ENCODE data around the gene SLC4A7.
A peak's percentile ranks its signal among the peaks of the same experiment; 100 is the strongest.
"Not testable (repeated sequence)": the region's sequence is repeated elsewhere in the genome, so short reads cannot be mapped to it uniquely, and the experiment has no call there.

SLC4A7 gene

DNA sequence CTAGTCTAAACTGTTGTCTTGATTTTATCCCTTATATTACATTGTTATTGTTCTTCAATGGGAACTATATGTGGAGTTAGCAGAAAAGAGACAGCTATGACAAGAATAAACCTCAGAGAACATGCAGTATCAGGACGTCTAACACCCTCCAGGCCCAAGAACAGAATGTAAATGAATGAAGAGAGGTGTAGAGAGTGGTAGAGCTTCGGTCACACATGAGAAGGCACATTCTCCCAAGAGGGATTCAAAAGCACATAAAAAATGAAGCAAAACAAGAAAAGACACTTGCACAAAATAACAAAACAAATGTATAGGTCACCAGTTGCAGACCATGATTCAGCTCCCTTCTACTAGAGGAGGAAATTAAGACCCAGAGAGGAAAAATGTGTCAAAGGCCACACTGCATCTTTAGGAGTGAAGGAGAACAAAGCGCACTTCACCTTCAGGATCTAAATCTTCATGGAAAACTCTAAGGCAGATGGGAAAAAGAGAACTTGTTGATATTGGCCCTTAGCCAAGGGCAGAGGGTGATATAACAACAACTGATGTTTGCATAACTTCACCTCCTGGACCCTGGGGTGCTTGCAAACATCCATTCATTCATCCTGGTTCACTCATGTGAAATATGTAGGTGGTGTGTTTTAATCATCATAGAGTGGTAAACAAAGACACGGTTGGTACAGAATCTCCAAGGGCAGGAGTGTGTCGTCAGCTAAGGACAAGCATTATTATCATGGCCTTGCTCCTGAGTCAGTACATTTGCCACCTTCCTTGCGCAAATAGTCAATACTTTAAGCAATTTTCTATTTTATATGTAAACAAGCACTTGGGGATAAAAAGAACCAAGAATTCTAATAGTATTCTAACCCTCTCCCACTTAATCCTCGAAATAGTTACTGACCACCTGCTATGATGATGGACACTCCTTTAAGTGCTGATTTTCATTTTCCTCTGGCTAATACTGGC, 123.8 kb downstream of the SLC4A7 start:
- DNase-seq: peak; percentile 20

DNA sequence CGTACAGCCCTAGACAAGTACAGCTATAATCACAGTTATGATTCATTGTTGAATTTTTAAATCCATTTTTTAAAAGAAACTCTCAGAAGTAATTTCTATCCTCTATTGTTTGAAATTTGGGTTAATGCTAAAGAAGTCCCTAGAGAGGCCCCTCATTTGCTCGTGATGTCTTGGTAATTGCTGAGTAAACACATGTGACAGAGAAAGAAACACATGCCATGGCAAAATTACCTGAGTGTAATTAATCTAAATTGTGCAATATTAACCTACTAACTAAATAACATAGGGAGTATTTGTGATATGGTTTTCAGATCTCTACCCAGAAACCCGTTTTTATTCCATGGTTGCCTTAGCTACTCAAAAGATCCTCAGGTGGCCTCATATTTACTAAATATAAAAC, 125.8 kb downstream of the SLC4A7 start:
- DNase-seq: no peak

GRCh38 chr3:27357665-27358258, 126.4 kb downstream of the SLC4A7 start:
- DNase-seq: no peak

DNA sequence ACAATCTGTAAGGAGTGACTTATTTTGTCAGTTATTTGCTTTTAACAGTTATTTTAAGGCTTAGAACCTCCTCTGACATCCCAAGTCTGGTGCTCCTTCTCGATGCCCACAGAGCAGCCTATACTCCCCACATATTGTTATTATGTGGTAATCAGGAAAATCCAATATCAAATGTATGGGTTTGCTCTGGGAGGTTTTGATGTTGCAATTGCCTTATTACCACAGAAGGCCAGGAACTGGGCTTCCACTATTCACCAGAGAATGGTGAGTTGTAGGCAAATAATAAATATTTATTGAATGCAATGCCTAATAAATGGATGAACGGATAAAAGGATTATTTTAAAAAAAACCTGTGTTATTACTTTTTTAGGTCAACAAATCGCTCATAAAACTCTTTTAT, 127.2 kb downstream of the SLC4A7 start:
- DNase-seq: no peak

GRCh38 chr3:27354588-27355203, 129.5 kb downstream of the SLC4A7 start:
- DNase-seq: no peak

DNA sequence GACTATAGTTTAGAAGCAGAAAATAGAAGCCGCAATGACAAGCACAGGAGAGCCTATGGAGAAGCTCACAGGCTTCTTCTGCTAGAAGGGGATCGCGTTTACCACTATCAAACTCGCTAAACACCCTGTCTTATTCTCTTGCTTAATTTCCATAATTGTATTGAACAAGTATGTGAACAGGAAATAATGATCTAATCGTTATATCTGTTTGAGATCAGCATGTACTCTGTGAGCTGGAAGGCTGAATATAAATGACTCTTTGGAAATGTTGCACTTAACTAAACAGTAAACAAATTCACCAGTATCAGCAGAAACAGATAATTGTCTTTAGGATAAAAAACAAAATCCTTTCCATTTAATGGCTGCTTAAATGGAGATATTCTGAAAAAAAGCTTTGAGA, 130.0 kb downstream of the SLC4A7 start:
- no peak for DNase-seq

GRCh38 chr3:27353221-27353620, 131.0 kb downstream of the SLC4A7 start:
- DNase-seq: no peak

- no peak for DNase-seq
Measured at GRCh38 chr3:27352047-27352446, 132.1 kb downstream of the SLC4A7 start.

GRCh38 chr3:27349832-27350231, 134.4 kb downstream of the SLC4A7 start:
- no peak for DNase-seq

- DNase-seq: no peak
Measured at GRCh38 chr3:27345959-27346865, 138.0 kb downstream of the SLC4A7 start.

- no peak for DNase-seq
Measured at GRCh38 chr3:27345493-27345892, 138.7 kb downstream of the SLC4A7 start.

- no peak for DNase-seq
Measured at GRCh38 chr3:27345045-27345444, 139.1 kb downstream of the SLC4A7 start.

DNA sequence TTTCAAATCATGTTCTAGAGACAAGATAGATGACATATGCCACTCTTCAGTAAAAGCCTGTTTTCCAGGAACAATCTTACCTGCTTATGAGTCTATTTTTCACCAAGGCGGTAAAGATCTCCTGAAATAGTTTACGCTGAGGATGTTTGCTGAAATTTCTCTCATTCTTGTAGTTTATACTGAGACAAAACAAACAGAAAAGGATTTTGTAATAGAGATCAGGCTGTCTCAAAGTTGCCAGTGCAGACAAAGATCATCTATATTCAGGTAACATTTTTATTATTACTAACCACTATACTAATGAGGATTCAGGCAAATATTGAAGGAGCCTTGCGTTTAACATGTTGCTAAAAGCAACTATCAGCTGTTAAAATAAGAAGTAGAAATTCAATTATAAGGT, 140.0 kb downstream of the SLC4A7 start:
- DNase-seq: no peak

DNA sequence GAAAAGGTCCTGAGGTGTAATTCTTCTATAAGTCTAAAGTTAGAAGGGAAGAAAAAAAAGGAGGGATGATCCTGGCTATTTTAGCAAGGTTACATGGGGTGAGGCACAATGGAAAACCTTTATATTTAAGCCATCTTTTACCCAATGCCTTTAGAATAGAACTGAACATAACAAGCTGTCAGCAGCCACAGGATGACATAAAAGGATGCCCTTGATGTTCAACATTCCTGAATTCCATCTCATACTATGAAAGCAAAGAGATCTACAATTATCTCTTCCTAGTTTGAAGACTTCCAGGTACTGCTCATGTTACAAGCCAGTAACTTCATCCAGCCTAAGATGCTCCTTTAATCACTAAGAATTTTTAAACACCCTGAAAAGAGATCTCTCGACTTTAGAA, 141.9 kb downstream of the SLC4A7 start:
- DNase-seq: no peak

DNA sequence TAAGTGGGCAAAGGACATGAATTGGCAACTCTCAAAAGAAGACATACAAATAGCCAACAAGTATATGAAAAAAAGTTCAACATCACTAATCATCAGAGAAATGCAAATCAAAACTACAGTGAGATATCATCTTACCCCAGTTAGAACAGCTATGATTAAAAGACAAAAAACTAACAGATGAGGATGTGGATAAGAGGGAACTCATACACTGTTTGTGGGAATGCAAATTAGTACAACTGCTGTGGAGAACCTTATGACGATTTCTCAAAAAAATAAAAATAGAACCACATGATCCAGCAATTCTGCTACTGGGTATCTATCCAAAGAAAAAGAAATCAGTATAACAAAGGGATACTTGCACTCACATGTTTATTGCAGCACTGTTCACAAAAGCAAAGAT, 143.7 kb downstream of the SLC4A7 start:
- no peak for DNase-seq

- DNase-seq: no peak
Measured at GRCh38 chr3:27335571-27335970, 148.6 kb downstream of the SLC4A7 start.

DNA sequence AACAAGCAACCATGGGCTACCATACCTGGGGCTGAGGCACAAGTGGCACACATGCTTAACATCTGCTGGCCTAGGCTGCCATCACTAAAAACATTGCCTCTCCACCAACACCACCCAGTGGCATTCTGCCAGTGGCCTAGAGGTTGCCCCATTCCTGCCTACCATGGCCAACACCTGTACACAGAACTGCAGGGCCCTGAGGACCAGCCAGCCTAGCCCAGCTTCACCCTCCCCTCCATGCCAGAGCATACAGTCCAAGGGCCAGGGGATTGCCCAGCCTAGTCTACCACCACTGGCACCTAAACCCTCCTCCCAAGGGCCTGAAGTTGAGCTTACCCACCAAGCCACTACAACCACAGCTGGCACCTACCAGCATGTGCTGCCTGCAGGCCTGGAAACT, 150.3 kb downstream of the SLC4A7 start:
- no peak for DNase-seq

DNA sequence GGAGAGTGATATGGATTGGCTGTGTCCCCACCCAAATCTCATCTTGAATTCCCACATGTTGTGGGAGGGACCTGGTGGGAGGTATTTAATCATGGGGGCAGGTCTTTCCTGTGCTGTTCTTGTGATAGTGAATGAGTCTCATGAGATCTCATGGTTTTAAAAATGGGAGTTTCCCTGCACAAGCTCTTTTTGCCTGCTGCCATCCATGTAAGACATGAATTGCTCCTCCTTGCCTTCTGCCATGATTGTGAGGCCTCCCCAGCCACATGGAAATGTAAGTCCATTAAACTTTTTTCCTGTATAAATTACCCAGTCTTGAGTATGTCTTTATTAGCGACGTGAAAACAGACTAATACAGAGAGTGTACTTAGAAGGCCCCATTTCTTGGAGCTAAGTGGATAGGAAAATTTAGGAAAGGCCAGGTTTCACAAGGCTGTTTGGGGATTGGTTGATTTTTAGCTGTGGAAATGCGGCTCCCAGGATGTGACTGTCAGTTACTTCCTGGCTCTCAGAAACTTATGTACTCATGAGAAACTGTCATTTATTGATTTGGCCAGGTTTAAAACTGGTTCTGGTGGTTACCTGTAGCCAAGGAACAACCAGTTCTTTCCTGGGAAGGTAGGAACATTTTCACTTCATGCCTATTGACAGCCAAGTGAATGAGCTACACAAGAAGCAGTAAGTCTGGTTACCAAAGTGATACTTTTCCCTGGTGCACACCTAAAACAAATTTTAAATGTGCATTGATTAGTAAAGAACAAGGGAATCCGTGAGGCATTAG, 155.0 kb downstream of the SLC4A7 start:
- DNase-seq: not testable (repeated sequence)

DNA sequence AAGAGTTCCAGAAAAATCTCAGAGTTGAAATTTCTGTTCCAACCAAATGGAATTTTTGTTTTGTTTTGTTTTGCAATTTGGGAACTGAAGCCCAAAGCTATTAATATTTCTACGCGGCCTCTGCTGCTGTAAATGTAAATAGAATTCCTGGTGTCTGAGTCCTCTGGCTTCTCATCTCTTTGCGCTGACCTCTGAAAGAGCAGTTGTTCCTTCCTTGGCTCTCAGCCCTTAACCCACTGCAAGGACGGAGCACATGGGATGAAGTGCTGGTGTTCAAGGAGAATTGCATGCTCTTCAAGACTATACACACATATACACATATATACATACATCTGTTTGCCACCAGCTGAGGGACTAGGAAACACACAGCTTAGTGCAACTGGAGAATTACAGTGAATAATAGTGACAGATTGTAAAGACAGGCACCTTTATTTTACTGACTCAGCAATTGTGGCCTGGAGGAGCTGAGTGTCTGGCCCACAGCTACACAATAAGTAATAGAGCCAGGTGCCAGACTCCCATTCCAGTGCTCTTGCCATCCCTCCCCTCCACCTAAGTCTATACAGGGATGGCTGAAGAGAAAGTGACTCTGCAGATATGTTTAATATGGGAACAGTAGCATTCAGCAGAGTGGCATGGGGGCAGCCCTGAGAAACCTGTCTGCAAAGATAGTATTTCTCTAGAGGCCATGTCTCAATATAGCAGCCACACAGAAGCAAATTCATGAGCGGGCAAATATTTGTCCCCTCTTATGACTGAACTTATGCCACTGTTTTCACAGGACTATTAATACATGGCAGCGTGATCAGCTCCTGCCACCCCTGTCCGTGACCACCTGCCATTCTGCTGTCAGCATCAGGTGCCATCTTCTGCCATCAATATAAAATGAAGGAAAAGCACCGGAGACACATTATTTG, 157.3 kb downstream of the SLC4A7 start:
- DNase-seq: no peak

- DNase-seq: no peak
Measured at GRCh38 chr3:27326202-27326601, 158.0 kb downstream of the SLC4A7 start.
